A549 (cell line): Measurements from ENCODE around the gene ABCC1.

ENCODE experiments used
- CTCF ChIP-seq: fragments of >200 bp; sonication (Bioruptor Twin); formaldehyde crosslinking; IDR thresholded peaks from 3 replicates; pipeline ENCODE4 v1.5.1; 2016
- EP300 ChIP-seq, 2 experiments: fragments of >200 bp; sonication (Bioruptor Twin); formaldehyde crosslinking; IDR thresholded peaks; 2 replicates in 1 of 2; 3 replicates in 1 of 2; pipeline ENCODE4 v1.6.1; 2016 to 2017
- HMGXB4 ChIP-seq: fragments of 250-450 bp; sonication (Bioruptor Pico); IDR thresholded peaks from 2 replicates; pipeline ENCODE4 v1.5.0; 2021; ENCODE audit warnings: mild to moderate bottlenecking, moderate library complexity, borderline replicate concordance
- MAZ ChIP-seq: fragments of 150-350 bp; IDR thresholded peaks from 2 replicates; pipeline ENCODE4 v1.6.1; 2014; ENCODE audit warnings: antibody characterized with exemption, low read depth, low read length, borderline replicate concordance
- NPAS2 ChIP-seq: fragments of 250-450 bp; sonication (Bioruptor Pico); IDR thresholded peaks from 2 replicates; pipeline ENCODE4 v1.8.0; 2022; ENCODE audit warnings: mild to moderate bottlenecking, moderate library complexity, borderline replicate concordance
- POLR2A ChIP-seq: IDR thresholded peaks from 2 replicates; pipeline ENCODE4 v1.6.1; 2012; ENCODE audit warnings: mild to moderate bottlenecking, low read length
- SMC3 ChIP-seq: fragments of >200 bp; sonication (Bioruptor Twin); formaldehyde crosslinking; IDR thresholded peaks from 3 replicates; pipeline ENCODE4 v1.6.1; 2018; ENCODE audit warnings: inconsistent platforms
- TF ChIP-seq, protein P1 (sequence below): fragments of 200-600 bp; sonication (generic); IDR thresholded peaks from 2 replicates; pipeline ENCODE4 v1.6.1; 2016; ENCODE audit warnings: antibody characterized with exemption, mild to moderate bottlenecking, moderate library complexity

DNA sequence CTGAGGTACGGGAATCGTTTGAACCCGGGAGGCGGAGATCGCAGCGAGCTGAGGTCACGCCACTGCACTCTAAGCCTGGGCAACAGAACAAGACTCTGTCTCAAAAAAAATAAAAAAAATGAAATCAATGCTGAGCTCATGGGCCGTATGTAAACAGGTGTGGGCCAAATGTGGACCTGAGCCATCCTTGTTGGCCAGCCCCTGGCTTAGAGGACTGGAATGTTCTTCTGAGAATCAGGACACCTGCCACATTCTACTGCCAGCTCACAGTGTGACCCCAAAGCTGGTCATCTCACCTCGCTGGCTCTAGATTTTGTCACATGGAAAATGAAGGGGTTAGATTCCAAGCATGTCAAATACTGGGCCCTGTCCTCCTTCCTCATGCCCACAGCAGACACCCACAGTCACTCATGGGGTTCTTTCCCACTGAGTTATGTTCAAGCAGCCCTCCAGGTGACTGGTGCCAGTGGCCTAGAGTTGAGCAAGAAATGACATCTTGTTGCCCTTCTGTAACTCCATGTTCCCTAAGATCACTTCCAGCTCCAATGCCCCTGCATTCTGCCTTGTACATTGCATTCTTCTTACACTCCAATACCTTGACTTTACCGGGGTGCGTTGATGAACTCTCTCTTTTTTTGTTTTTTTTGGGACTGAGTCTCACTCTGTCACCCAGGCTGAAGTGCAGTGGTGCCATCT, 110.6 kb downstream of the ABCC1 start:
- TF ChIP-seq HMGXB4 (no peak), CTCF (no peak), SMC3 (no peak), POLR2A (no peak), NPAS2 (CRISPR knock-in tag) (no peak), MAZ (no peak), EP300 (IDR thresholded peaks at IDR 0.05) (no peak)
- TF ChIP-seq, protein P1, sequence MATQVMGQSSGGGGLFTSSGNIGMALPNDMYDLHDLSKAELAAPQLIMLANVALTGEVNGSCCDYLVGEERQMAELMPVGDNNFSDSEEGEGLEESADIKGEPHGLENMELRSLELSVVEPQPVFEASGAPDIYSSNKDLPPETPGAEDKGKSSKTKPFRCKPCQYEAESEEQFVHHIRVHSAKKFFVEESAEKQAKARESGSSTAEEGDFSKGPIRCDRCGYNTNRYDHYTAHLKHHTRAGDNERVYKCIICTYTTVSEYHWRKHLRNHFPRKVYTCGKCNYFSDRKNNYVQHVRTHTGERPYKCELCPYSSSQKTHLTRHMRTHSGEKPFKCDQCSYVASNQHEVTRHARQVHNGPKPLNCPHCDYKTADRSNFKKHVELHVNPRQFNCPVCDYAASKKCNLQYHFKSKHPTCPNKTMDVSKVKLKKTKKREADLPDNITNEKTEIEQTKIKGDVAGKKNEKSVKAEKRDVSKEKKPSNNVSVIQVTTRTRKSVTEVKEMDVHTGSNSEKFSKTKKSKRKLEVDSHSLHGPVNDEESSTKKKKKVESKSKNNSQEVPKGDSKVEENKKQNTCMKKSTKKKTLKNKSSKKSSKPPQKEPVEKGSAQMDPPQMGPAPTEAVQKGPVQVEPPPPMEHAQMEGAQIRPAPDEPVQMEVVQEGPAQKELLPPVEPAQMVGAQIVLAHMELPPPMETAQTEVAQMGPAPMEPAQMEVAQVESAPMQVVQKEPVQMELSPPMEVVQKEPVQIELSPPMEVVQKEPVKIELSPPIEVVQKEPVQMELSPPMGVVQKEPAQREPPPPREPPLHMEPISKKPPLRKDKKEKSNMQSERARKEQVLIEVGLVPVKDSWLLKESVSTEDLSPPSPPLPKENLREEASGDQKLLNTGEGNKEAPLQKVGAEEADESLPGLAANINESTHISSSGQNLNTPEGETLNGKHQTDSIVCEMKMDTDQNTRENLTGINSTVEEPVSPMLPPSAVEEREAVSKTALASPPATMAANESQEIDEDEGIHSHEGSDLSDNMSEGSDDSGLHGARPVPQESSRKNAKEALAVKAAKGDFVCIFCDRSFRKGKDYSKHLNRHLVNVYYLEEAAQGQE = no peak
